ENCODE data around the gene HS6ST1.
"Not testable (repeated sequence)": the region's sequence is repeated elsewhere in the genome, so short reads cannot be mapped to it uniquely, and the experiment has no call there.

GRCh38 chr2:128265608-128265993, 53.1 kb downstream of the HS6ST1 start:
- TF ChIP-seq MAZ (IDR thresholded peaks at IDR 0.05; ENCODE audit: borderline replicate concordance, low read depth, low read length); MXI1 (IDR thresholded peaks at IDR 0.05; ENCODE audit: borderline replicate concordance, low read depth, low read length); SMC3 (IDR thresholded peaks at IDR 0.05; ENCODE audit: low read depth, low read length): not testable (repeated sequence)
- TF ChIP-seq, protein P1, sequence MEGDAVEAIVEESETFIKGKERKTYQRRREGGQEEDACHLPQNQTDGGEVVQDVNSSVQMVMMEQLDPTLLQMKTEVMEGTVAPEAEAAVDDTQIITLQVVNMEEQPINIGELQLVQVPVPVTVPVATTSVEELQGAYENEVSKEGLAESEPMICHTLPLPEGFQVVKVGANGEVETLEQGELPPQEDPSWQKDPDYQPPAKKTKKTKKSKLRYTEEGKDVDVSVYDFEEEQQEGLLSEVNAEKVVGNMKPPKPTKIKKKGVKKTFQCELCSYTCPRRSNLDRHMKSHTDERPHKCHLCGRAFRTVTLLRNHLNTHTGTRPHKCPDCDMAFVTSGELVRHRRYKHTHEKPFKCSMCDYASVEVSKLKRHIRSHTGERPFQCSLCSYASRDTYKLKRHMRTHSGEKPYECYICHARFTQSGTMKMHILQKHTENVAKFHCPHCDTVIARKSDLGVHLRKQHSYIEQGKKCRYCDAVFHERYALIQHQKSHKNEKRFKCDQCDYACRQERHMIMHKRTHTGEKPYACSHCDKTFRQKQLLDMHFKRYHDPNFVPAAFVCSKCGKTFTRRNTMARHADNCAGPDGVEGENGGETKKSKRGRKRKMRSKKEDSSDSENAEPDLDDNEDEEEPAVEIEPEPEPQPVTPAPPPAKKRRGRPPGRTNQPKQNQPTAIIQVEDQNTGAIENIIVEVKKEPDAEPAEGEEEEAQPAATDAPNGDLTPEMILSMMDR (conservative IDR thresholded peaks at IDR 0.05; ENCODE audit: low read depth, low read length) = not testable (repeated sequence)

All from IMR-90 (cell line).